Activated CD8-positive, alpha-beta memory T cell treated with anti-CD3 and anti-CD28 coated beads for 24 hours (primary cell): ENCODE results near the gene ARHGAP19.

Experiments used
- DNase-seq: peaks from one replicate; pipeline ENCODE4 v3.0.0-alpha.2; 2020

The ARHGAP19 gene

DNA sequence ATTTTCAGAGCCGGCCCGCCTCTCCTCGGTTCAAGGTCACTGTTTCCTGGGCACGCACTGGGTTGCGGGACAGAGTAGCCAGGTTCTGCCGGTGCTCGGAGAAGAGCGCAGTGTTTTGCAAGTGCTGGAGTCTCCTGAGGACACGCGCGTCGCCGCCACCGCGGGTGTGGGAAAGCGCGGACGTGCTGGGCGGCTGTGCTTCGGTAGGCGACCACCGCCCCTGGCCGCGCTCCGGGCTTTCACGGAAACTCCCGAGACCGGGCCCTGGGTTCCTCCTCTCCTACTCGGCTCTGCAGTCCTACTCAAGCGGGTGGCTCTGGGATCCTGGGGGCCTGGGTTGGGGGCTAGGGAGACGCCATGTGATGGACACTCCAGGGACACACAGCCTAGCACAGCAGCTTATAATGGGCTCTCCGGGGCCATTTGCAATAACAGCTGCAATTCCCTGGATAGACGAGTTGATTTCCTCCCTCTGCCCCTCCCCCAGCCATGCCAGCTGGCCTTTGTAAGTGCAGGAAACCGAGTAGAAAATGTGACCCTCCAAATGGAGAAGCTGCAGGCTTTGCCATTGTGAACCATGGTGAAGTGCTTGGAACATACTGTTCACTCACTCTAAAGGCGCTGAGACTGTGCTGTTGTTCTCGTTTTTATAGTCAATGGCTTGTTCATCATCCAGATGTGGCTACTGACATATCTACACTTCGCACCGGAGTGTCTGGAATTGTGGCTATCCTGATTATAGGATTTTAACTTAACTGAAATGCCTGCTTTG lies 28.8 kb upstream of the ARHGAP19 start:
- DNase-seq, result peak; percentile 64

DNA sequence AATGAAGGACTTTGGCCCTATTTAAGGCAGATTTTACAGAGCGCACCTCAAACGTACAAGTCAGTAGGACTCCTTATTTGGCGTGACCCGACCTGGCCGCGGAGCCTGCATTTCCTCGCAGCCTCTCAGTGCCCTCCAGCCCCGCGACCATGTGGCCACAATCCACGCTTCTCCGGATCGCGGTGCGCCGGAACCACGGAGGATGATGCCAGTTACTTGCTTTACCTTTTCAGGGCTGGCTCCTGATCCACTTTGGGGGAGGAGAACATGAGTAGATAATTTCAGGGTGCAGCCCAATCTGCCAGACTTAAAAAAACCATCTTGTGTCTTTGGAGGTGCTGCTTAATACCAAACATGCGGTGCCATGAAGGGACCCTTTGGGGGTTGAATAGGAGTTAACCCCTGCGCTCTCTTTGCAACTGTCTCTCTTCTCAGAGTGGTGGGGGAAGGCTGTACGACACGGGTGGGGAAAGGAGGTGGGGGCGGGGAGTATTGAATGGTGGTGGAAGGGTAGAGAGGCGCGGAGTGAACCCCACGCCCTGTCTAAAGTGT lies 28.1 kb upstream of the ARHGAP19 start:
- DNase-seq, result peak; percentile 76

GRCh38 chr10:97319671-97320479 lies 27.4 kb upstream of the ARHGAP19 start:
- peak; percentile 85 for DNase-seq

GRCh38 chr10:97318772-97319651 lies 26.6 kb upstream of the ARHGAP19 start, which contains the start of gene FRAT1:
Gene FRAT1 (plus strand): TSS chr10:97319271. CDS start chr10:97319454, 183 bp downstream.
- peak; percentile 98 for DNase-seq

- no peak for DNase-seq
Observed at GRCh38 chr10:97314671-97315070, 22.2 kb upstream of the ARHGAP19 start.

DNA sequence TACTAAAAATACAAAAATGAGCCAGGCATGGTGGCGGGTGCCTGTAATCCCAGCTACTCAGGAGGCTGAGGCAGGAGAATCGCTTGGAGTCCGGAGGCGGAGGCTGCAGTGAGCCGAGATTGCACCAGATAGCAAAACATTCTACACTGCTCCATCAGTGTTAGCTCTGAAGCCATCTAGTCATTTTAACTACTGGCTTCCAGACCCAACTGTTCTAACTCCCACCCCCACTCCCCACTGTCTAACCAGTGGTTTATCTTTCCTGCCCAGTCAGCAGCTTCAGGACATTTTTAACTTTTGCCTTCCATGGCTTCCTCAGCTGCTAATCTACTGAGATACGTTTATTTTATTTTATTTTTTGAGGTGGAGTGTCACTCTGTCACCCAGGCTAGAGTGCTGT lies 20.5 kb upstream of the ARHGAP19 start:
- no peak for DNase-seq

DNA sequence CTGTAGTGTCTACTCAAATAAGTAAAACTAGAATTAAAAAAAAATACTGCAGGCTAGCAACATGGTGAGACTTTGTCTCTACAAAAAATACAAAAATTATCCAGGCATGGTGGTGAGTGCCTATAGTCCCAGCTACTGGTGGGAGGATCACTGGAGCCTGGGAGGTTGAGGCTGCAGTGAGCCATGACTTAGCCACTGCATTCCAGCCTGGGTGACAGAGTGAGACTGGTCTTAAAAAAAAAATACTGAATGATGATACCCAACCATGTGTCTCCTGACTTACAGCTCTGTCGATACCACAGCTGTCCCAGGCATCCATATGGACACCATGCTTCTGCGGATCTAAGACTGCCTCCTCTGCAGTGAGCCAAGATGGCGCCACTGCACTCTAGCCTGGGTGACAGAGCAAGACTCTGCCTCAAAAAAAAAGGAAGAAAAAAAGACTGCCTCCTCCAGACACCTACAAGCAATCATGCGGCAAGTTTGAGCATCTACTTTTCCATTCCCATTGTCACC lies 18.7 kb upstream of the ARHGAP19 start:
- no peak for DNase-seq

DNA sequence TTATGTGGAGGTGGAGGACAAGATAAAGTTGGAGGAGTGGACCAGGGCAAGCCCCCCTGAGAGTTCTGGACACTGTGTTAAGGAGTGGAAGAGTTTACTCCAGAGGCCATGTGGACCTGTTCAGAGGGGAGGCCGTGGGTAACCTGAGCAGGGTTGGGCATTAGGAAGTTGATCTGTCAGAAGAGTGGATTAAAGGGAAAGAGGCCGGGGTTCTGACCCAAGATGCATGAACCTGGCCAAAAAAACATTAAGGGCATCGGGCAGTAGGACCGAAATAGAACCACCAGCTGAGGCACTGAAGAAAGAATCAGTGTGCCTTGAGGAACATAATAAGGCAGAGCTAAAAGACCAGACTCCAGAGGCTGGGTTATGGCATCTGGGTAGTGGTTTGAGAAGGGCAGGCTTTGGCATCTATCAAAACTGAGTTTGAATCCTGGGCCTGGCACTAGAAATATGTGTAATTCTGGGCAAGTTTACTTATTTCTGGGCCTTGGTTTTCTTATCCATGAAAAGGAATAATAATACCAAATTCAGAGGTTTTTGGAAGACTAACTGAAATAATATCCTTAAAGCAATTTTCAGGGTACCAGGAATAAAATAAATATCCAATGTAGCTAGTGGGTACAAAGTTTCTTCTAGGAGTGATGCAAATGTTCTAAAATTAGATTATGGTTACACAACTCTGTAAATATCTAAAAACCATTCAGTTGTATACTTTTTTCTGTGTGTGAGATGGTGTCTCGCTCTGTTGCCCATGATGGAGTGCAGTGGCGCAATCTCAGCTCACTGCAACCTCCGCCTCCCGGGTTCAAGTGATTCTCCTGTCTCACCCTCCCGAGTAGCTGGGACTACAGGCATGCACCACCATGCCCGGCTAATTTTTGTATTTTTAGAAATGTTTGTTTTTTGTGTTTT lies 15.7 kb upstream of the ARHGAP19 start:
- no peak for DNase-seq

GRCh38 chr10:97307441-97307840 lies 15.0 kb upstream of the ARHGAP19 start:
- DNase-seq, result no peak

DNA sequence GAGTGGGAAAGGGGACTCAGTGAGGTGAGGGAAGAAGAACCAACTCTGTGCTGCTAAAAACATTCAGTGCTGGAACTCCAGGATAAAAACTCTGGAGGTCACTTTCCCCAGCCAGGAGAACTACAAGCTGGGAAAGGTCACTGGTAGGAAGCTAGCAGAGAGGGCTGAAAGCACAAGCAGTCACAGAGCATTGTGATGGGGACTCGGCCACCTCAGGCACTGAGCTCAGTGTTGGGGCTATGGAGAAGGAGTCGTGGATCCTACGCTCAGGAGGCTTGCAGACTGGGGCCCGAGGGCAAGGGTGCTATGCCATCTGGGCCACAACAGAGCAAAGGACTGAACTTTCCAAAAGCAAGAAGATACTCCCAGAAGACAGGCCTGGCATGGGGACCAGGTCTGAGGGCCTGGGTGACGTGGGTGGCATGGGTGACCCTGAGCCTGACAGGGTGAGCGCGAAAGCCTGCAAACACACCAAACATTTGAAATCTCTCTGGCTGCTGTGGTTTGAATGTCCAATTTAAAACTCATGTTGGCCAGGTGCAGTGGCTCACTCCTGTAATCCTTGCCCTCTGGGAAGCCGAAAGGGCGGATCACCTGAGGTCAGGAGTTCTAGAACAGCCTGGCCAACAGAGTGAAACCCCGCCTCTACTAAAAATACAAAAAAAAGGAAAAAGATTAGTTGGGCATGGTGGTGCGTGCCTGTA lies 9.8 kb upstream of the ARHGAP19 start:
- DNase-seq, result no peak

DNA sequence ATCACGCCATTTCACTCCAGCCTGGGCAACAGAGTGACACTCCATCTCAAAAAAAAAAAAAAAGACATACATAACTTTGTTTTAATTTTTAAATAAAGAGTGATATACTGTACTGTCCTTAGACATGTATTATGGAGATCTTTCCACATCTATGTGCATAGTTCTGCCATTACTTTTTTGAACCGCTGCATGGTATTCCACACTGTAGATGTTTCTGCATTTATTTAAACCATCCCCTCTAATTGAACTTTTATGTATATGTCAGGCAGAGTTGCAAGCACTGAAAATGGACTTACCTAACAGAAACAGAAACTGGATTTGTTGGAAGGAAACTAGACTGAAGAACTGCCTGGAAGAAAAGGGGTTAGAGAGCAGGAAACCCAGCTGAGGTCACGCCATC lies 8.5 kb upstream of the ARHGAP19 start:
- DNase-seq, result no peak

GRCh38 chr10:97298223-97298571 lies 5.8 kb upstream of the ARHGAP19 start:
- no peak for DNase-seq

DNA sequence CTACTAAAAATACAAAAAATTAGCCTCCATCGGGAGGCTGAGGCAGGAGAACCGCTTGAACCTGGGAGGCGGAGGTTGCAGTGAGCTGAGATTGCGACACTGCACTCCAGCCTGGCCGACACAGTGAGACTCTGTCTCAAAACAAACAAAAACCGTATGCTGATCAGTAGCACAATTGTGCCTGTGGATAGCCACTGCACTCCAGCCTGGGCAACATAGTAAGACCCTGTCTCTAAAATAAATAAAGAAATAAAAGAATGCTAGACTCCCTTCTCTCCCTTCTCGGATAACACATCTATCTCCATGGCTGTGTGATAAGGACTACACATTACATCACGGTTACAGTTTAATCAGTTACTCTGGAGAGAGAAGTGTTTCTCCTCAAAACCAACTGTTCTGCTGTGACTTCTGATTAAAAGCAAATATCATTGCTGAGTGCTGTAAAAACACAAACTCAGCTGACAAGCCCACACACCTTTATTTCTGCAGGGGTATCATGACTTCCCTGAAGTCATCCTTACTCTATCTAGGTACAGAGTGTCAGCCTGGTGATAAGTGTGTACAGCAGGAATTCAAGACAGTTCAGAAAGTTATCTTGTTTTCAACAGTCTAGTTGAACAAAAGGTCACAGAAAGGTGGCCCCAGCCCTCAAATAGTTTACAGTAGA lies 5.3 kb upstream of the ARHGAP19 start:
- DNase-seq, result no peak

GRCh38 chr10:97292862-97293198 lies 393 bp upstream of the ARHGAP19 start:
- DNase-seq, result no peak

- peak; percentile 44 for DNase-seq
Observed at GRCh38 chr10:97291357-97292096, 910 bp downstream of the ARHGAP19 start.

- DNase-seq, result peak; percentile 40
Observed at GRCh38 chr10:97290576-97291356, 1.7 kb downstream of the ARHGAP19 start.

- peak; percentile 30 for DNase-seq
Observed at GRCh38 chr10:97290076-97290475, 2.4 kb downstream of the ARHGAP19 start.

DNA sequence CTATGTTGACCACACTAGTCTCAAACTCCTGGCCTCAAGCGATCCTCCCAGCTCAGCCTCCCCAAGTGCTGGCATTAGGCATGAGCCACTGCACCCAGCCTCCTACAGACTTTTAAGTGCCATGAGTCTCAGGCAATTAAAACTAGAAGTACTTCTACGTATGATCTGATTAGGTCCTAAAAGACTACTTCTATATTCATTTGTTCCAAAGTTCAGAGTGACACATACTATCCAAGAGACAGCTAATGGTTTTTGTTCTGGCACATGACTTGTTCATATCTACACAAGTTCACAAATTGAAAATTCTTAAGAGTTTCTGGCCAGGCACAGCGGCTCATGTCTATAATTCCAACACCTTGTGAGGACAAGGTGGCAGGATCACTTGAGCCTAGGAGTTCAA lies 11.7 kb downstream of the ARHGAP19 start:
- DNase-seq, result no peak
